A673 (cell line): ENCODE data around the gene CYP4F12. TPM values are rescaled to one million over a fixed set of nuclear protein-coding genes. Genes with fewer than 3 reads are reported as not detected.
A peak's percentile ranks its signal among the peaks of the same experiment; 100 is the strongest.

Experiments
- BruUV-seq: library from RNA; stranded (reverse); fragments of 400-500 nt; replicated peaks from 2 replicates; lab custom pipeline; 2021; lab: Mats Ljungman, UMichigan
- CTCF ChIA-PET: fragments of 300-600 bp; sonication (Branson Sonifier 250); formaldehyde crosslinking; loops from one replicate; lab custom pipeline; 2022; ENCODE audit warnings: antibody characterized with exemption; lab: Charles Lee
- POLR2A ChIA-PET: fragments of 300-600 bp; sonication (Branson Sonifier 250); formaldehyde crosslinking; loops from one replicate; lab custom pipeline; 2022; ENCODE audit warnings: antibody characterized with exemption; ENCODE audit not compliant: low non-redundant PET; lab: Charles Lee
- DNase-seq: peaks from one replicate; pipeline ENCODE4 v3.0.0-alpha.2; 2015; ENCODE audit warnings: low spot score
- H3K27ac ChIP-seq: fragments of 200-600 bp; sonication (generic); 2 replicates; pipeline ENCODE4 v1.5.1; 2016; ENCODE audit warnings: mixed run types, low read depth, mild to moderate bottlenecking, mixed read lengths, antibody characterized with exemption, low read length; ENCODE audit not compliant: poor library complexity, severe bottlenecking
- H3K27me3 ChIP-seq: fragments of 200-600 bp; sonication (generic); replicated peaks from 2 replicates; pipeline ENCODE4 v1.6.1; 2017; ENCODE audit warnings: mixed run types, low read depth, mild to moderate bottlenecking, mixed read lengths, antibody characterized with exemption, low read length; ENCODE audit not compliant: insufficient read depth, poor library complexity
- H3K36me3 ChIP-seq: fragments of 200-600 bp; sonication (generic); 2 replicates; pipeline ENCODE4 v1.6.1; 2016; ENCODE audit warnings: mixed run types, mild to moderate bottlenecking, mixed read lengths, antibody characterized with exemption, low read length; ENCODE audit not compliant: insufficient read depth, poor library complexity, severe bottlenecking
- H3K4me1 ChIP-seq: fragments of 200-600 bp; sonication (generic); 2 replicates; pipeline ENCODE4 v1.6.1; 2017; ENCODE audit warnings: mixed run types, mild to moderate bottlenecking, mixed read lengths, antibody characterized with exemption, low read length; ENCODE audit not compliant: insufficient read depth, poor library complexity, severe bottlenecking
- H3K4me3 ChIP-seq: fragments of 200-600 bp; sonication (generic); 2 replicates; pipeline ENCODE4 v1.5.1; 2016; ENCODE audit warnings: low read depth, mixed run types, mild to moderate bottlenecking, mixed read lengths, low read length; ENCODE audit not compliant: poor library complexity, severe bottlenecking
- H3K9me3 ChIP-seq: fragments of 200-600 bp; sonication (generic); 2 replicates; pipeline ENCODE4 v1.6.1; 2016; ENCODE audit warnings: mixed run types, low read depth, mild to moderate bottlenecking, mixed read lengths, antibody characterized with exemption, low read length; ENCODE audit not compliant: poor library complexity, severe bottlenecking
- EZH2 ChIP-seq: fragments of 200-600 bp; sonication (generic); IDR thresholded peaks from 2 replicates; pipeline ENCODE4 v1.6.1; 2017; ENCODE audit warnings: borderline replicate concordance, low read depth, mild to moderate bottlenecking, mixed read lengths, antibody characterized with exemption, low read length; ENCODE audit not compliant: poor library complexity, severe bottlenecking
- intact Hi-C: fragments of 100-400 bp; cut with micrococcal nuclease; formaldehyde crosslinking; loops from one replicate; pipeline ENCODE4 v1.10.0; 2022; ENCODE audit not compliant: unreplicated experiment
- total RNA-seq: library from RNA; stranded (reverse); gene quantifications from 2 replicates; pipeline ENCODE4 v1.2.3, GENCODE V29; 2021
- TF ChIP-seq, protein P1 (sequence below): fragments of 300-800, 200-600 bp; sonication (generic); conservative IDR thresholded peaks from 2 replicates; pipeline ENCODE4 v1.5.1; 2017; ENCODE audit warnings: low read depth, mild to moderate bottlenecking, antibody characterized with exemption, low read length, moderate library complexity, mixed read lengths

The CYP4F12 gene
- total RNA-seq, 1 experiment from 2014 or later: not detected

DNA sequence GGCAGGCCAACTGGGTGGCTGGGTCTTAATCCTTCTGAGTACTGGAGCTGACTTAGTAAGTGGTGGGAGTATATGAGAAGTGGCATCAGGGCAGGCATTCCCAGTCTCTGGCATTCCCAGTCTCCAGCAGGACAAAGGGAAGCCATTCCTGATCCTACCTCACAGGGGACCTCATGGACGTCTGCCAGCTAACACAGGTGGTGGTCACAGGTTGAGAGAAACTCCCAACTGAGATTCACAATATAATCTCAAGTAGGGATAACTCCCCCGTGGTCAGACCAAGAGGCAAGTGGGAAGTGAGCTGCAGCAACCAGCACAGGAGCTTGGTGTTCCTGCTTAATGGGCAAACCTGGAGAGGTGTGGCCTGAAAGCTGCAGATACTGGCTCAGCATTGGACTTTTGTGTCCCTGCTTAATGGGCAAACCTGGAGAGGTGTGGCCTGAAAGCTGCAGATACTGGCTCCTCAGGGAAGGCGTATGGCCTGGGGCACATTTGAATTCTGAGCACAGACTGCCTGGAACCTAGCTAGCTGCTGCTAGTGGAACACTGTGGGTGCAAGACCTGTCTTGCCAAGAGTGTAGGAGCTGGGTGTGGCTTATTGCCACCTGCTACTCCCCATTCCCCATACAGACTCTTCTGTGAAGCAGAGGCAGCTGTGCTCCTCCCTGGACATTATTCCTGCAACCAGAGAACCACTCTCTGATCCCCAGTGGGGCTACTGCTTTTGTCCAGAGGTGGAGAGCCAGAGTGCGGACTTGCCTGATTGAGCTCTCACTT is 29.1 kb downstream of the CYP4F12 start:
- H3K4me3 ChIP-seq: no peak overlapping the region
- H3K27ac ChIP-seq: no peak overlapping the region
- H3K9me3 ChIP-seq: no peaks in the 10 kb centered on the region
- H3K36me3 ChIP-seq: no peaks in the 10 kb centered on the region
- CTCF ChIA-PET: no interaction called here
- DNase-seq: no peak
- POLR2A ChIA-PET: interaction anchor here (0.6 kb wide), 1 partner anchor 14 kb away, joined by 3 read pairs; no protein-coding TSS in a partner anchor
- no peak for TF ChIP-seq EZH2
- TF ChIP-seq, protein P1, sequence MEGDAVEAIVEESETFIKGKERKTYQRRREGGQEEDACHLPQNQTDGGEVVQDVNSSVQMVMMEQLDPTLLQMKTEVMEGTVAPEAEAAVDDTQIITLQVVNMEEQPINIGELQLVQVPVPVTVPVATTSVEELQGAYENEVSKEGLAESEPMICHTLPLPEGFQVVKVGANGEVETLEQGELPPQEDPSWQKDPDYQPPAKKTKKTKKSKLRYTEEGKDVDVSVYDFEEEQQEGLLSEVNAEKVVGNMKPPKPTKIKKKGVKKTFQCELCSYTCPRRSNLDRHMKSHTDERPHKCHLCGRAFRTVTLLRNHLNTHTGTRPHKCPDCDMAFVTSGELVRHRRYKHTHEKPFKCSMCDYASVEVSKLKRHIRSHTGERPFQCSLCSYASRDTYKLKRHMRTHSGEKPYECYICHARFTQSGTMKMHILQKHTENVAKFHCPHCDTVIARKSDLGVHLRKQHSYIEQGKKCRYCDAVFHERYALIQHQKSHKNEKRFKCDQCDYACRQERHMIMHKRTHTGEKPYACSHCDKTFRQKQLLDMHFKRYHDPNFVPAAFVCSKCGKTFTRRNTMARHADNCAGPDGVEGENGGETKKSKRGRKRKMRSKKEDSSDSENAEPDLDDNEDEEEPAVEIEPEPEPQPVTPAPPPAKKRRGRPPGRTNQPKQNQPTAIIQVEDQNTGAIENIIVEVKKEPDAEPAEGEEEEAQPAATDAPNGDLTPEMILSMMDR: no peak
- peaks cover 3% of the 10 kb centered on the region for H3K27me3 ChIP-seq
- BruUV-seq: no TSS peak
- intact Hi-C loops: no loop called here
- H3K4me1 ChIP-seq: no peaks in the 10 kb centered on the region

DNA sequence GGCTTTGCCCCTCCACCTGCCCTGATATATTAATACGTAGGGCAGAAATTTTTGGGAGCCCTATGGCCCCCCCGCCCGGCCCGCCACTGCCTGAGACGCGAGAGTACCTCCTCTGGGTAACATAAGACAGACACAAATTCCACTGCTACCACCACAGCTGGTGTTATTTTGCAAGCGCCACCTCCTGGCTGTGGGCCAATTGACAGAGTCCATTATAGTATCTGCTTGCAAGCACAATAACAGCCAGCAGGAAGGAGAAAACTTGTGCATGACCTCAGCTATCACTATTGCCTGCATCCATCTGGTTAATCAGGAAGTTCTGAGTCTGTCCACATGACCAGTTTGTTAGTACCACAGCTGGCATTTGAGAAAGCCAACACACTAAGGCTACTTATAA is 29.6 kb downstream of the CYP4F12 start:
- DNase-seq: peak; percentile 85
- CTCF ChIA-PET: no interaction called here

DNA sequence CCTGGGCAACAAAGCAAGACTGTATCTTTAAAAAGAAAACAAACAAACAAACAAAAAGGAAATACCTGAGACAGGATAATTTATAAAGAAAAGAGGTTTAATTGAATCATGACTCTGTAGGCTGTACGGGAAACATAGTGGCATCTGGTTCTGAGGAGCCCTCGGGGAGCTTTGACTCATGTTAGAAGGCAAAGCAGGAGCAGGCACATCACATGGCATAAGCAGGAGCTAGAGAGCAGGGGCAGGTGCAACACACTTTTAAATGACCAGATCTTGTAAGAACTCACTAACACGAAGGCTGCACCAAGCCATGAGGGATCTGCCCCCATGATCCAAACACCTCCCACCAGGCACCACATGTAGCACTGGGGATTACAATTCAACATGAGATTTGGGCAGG is 41.8 kb downstream of the CYP4F12 start:
- intact Hi-C loops: no loop called here
- TF ChIP-seq, protein P1: no peak
- TF ChIP-seq EZH2: no peak
- no peak overlapping the region for H3K4me3 ChIP-seq
- ChIA-PET CTCF (no interaction called here), POLR2A (no interaction called here)
- H3K27me3 ChIP-seq: peaks cover 1% of the 10 kb centered on the region
- no TSS peak for BruUV-seq
- H3K27ac ChIP-seq: no peak overlapping the region
- no peaks in the 10 kb centered on the region for H3K36me3 ChIP-seq
- no peak for DNase-seq
- H3K4me1 ChIP-seq: no peaks in the 10 kb centered on the region
- no peaks in the 10 kb centered on the region for H3K9me3 ChIP-seq

More for the DNA sequence above, 29.6 kb downstream of the CYP4F12 start:
- BruUV-seq: no TSS peak
- no peak overlapping the region for H3K27ac ChIP-seq
- intact Hi-C loops: no loop called here
- no peak for TF ChIP-seq EZH2
- TF ChIP-seq, protein P1: no peak
- no peak overlapping the region for H3K4me3 ChIP-seq
- no peaks in the 10 kb centered on the region for H3K9me3 ChIP-seq
- H3K27me3 ChIP-seq: peaks cover 3% of the 10 kb centered on the region
- POLR2A ChIA-PET: interaction anchor here (0.6 kb wide), 1 partner anchor 13 kb away, joined by 3 read pairs; no protein-coding TSS in a partner anchor
- no peaks in the 10 kb centered on the region for H3K4me1 ChIP-seq
- H3K36me3 ChIP-seq: no peaks in the 10 kb centered on the region
